ENCODE measurements around the gene GLIS1. TPM values are rescaled to one million over a fixed set of nuclear protein-coding genes. Genes with fewer than 3 reads are reported as not detected.

Gene GLIS1
- total and polyA plus RNA-seq, 2 experiments from 2014 or later, result 0.26 to 0.31 TPM

DNA sequence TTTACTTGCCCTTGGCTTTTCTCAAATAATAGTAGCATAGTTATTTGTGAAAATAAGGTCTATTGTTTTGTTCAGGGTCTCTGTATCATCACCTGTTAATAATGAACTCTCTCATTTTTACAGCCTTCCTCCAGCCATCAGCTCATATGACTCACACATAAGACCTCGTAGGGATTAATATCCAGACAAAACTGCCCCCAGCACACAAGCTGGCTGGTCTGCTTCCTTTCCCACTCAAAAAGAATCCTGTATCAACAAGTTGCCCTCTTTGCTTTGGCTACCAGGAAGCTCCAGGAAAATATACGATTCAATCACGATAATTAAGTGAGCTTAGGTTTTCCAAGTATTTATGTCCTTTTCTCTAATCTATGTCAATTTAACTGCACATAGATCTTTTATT lies 160.6 kb downstream of the GLIS1 start:
- Histone ChIP-seq H4K20me1 (replicated peaks; ENCODE audit: insufficient read depth) (no peaks in the 10 kb centered on the region), H3K27me3 (ENCODE audit: insufficient read depth) (no peaks in the 10 kb centered on the region), H3K9me2 (ENCODE audit: insufficient read depth) (no peaks in the 10 kb centered on the region), H3K4me1 (ENCODE audit: insufficient read depth) (no peaks in the 10 kb centered on the region; the same call in 1 of the 2 replicates), H3F3A (replicated peaks; ENCODE audit: low read depth) (no peaks in the 10 kb centered on the region), H3K4me3 (no peak overlapping the region), H3K27ac (ENCODE audit: low read depth) (no peak overlapping the region), H3K36me3 (ENCODE audit: insufficient read depth) (no peaks in the 10 kb centered on the region), H3K4me2 (no peak overlapping the region), H2AFZ (no peak overlapping the region), H3K79me2 (replicated peaks; ENCODE audit: insufficient read depth) (no peaks in the 10 kb centered on the region)
- H3K4me3 Mint-ChIP-seq, result no peak overlapping the region
- no peak for DNase-seq (ENCODE audit: low spot score)
- TF ChIP-seq POLR2AphosphoS5 (IDR thresholded peaks at IDR 0.05; ENCODE audit: low read depth) (no peak), ZNF114 (CRISPR knock-in tag; IDR thresholded peaks at IDR 0.05) (no peak)
- H3K36me3 Mint-ChIP-seq (ENCODE audit: low read depth), result no peaks in the 10 kb centered on the region
- H3K9me3 Mint-ChIP-seq, result no peaks in the 10 kb centered on the region
- ATAC-seq, result no peak
- H3K4me1 Mint-ChIP-seq, result peaks cover 20% of the 10 kb centered on the region
- H3K27ac Mint-ChIP-seq, result no peak overlapping the region
- H3K27me3 Mint-ChIP-seq (ENCODE audit: insufficient read depth, low read depth, poor library complexity), result peaks cover 19% of the 10 kb centered on the region

DNA sequence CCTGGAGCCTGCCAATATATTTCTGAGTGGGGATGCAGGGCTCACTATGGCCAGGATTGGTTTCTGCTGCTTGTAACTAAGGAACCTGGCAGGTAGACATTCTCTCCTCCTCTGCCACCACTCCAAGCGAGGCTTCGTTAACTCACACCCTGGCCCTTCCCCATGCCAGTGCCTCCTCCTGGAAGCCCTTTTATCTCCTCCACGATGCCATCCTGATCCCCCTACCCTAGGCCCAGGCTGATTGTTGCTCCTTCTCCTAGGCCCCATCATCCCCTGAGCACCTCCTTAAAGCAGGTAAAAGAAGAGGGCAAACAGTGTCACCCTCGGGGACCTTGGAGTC lies 161.2 kb downstream of the GLIS1 start:
- ATAC-seq (no peak), DNase-seq (ENCODE audit: low spot score) (no peak)
- no peaks in the 10 kb centered on the region for H3K9me2 ChIP-seq (ENCODE audit: insufficient read depth)
- Mint-ChIP-seq H3K27me3 (ENCODE audit: insufficient read depth, low read depth, poor library complexity) (peaks cover 19% of the 10 kb centered on the region), H3K4me1 (peaks cover 20% of the 10 kb centered on the region), H3K9me3 (no peaks in the 10 kb centered on the region), H3K36me3 (ENCODE audit: low read depth) (no peaks in the 10 kb centered on the region), H3K4me3 (no peak overlapping the region), H3K27ac (no peak overlapping the region)
- no peaks in the 10 kb centered on the region for H3K79me2 ChIP-seq (replicated peaks; ENCODE audit: insufficient read depth)
- no peaks in the 10 kb centered on the region; the same call in 1 of the 2 replicates for H3K4me1 ChIP-seq (ENCODE audit: insufficient read depth)
- no peak overlapping the region for H2AFZ ChIP-seq
- H3K4me2 ChIP-seq, result no peak overlapping the region
- no peak overlapping the region for H3K4me3 ChIP-seq
- H3K27me3 ChIP-seq (ENCODE audit: insufficient read depth), result no peaks in the 10 kb centered on the region
- H3F3A ChIP-seq (replicated peaks; ENCODE audit: low read depth), result no peaks in the 10 kb centered on the region
- TF ChIP-seq STAT1 (IDR thresholded peaks at IDR 0.05; ENCODE audit: unreplicated experiment), result no peak
- TF ChIP-seq, protein P1, sequence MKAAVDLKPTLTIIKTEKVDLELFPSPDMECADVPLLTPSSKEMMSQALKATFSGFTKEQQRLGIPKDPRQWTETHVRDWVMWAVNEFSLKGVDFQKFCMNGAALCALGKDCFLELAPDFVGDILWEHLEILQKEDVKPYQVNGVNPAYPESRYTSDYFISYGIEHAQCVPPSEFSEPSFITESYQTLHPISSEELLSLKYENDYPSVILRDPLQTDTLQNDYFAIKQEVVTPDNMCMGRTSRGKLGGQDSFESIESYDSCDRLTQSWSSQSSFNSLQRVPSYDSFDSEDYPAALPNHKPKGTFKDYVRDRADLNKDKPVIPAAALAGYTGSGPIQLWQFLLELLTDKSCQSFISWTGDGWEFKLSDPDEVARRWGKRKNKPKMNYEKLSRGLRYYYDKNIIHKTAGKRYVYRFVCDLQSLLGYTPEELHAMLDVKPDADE (IDR thresholded peaks at IDR 0.05), result no peak
- TF ChIP-seq, protein P2, sequence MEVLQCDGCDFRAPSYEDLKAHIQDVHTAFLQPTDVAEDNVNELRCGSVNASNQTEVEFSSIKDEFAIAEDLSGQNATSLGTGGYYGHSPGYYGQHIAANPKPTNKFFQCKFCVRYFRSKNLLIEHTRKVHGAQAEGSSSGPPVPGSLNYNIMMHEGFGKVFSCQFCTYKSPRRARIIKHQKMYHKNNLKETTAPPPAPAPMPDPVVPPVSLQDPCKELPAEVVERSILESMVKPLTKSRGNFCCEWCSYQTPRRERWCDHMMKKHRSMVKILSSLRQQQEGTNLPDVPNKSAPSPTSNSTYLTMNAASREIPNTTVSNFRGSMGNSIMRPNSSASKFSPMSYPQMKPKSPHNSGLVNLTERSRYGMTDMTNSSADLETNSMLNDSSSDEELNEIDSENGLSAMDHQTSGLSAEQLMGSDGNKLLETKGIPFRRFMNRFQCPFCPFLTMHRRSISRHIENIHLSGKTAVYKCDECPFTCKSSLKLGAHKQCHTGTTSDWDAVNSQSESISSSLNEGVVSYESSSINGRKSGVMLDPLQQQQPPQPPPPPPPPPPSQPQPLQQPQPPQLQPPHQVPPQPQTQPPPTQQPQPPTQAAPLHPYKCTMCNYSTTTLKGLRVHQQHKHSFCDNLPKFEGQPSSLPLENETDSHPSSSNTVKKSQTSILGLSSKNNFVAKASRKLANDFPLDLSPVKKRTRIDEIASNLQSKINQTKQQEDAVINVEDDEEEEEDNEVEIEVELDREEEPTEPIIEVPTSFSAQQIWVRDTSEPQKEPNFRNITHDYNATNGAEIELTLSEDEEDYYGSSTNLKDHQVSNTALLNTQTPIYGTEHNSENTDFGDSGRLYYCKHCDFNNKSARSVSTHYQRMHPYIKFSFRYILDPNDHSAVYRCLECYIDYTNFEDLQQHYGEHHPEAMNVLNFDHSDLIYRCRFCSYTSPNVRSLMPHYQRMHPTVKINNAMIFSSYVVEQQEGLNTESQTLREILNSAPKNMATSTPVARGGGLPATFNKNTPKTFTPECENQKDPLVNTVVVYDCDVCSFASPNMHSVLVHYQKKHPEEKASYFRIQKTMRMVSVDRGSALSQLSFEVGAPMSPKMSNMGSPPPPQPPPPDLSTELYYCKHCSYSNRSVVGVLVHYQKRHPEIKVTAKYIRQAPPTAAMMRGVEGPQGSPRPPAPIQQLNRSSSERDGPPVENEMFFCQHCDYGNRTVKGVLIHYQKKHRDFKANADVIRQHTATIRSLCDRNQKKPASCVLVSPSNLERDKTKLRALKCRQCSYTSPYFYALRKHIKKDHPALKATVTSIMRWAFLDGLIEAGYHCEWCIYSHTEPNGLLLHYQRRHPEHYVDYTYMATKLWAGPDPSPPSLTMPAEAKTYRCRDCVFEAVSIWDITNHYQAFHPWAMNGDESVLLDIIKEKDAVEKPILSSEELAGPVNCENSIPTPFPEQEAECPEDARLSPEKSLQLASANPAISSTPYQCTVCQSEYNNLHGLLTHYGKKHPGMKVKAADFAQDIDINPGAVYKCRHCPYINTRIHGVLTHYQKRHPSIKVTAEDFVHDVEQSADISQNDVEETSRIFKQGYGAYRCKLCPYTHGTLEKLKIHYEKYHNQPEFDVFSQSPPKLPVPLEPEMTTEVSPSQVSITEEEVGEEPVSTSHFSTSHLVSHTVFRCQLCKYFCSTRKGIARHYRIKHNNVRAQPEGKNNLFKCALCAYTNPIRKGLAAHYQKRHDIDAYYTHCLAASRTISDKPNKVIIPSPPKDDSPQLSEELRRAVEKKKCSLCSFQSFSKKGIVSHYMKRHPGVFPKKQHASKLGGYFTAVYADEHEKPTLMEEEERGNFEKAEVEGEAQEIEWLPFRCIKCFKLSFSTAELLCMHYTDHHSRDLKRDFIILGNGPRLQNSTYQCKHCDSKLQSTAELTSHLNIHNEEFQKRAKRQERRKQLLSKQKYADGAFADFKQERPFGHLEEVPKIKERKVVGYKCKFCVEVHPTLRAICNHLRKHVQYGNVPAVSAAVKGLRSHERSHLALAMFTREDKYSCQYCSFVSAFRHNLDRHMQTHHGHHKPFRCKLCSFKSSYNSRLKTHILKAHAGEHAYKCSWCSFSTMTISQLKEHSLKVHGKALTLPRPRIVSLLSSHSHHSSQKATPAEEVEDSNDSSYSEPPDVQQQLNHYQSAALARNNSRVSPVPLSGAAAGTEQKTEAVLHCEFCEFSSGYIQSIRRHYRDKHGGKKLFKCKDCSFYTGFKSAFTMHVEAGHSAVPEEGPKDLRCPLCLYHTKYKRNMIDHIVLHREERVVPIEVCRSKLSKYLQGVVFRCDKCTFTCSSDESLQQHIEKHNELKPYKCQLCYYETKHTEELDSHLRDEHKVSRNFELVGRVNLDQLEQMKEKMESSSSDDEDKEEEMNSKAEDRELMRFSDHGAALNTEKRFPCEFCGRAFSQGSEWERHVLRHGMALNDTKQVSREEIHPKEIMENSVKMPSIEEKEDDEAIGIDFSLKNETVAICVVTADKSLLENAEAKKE (CRISPR knock-in tag; IDR thresholded peaks at IDR 0.05), result no peak
- TF ChIP-seq, protein P3, sequence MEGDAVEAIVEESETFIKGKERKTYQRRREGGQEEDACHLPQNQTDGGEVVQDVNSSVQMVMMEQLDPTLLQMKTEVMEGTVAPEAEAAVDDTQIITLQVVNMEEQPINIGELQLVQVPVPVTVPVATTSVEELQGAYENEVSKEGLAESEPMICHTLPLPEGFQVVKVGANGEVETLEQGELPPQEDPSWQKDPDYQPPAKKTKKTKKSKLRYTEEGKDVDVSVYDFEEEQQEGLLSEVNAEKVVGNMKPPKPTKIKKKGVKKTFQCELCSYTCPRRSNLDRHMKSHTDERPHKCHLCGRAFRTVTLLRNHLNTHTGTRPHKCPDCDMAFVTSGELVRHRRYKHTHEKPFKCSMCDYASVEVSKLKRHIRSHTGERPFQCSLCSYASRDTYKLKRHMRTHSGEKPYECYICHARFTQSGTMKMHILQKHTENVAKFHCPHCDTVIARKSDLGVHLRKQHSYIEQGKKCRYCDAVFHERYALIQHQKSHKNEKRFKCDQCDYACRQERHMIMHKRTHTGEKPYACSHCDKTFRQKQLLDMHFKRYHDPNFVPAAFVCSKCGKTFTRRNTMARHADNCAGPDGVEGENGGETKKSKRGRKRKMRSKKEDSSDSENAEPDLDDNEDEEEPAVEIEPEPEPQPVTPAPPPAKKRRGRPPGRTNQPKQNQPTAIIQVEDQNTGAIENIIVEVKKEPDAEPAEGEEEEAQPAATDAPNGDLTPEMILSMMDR (conservative IDR thresholded peaks at IDR 0.05; ENCODE audit: low read depth in 2 of 2), result no peak
- no peak for TF ChIP-seq NANOG (IDR thresholded peaks at IDR 0.05; ENCODE audit: borderline replicate concordance)
- TF ChIP-seq, protein P4, sequence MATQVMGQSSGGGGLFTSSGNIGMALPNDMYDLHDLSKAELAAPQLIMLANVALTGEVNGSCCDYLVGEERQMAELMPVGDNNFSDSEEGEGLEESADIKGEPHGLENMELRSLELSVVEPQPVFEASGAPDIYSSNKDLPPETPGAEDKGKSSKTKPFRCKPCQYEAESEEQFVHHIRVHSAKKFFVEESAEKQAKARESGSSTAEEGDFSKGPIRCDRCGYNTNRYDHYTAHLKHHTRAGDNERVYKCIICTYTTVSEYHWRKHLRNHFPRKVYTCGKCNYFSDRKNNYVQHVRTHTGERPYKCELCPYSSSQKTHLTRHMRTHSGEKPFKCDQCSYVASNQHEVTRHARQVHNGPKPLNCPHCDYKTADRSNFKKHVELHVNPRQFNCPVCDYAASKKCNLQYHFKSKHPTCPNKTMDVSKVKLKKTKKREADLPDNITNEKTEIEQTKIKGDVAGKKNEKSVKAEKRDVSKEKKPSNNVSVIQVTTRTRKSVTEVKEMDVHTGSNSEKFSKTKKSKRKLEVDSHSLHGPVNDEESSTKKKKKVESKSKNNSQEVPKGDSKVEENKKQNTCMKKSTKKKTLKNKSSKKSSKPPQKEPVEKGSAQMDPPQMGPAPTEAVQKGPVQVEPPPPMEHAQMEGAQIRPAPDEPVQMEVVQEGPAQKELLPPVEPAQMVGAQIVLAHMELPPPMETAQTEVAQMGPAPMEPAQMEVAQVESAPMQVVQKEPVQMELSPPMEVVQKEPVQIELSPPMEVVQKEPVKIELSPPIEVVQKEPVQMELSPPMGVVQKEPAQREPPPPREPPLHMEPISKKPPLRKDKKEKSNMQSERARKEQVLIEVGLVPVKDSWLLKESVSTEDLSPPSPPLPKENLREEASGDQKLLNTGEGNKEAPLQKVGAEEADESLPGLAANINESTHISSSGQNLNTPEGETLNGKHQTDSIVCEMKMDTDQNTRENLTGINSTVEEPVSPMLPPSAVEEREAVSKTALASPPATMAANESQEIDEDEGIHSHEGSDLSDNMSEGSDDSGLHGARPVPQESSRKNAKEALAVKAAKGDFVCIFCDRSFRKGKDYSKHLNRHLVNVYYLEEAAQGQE (IDR thresholded peaks at IDR 0.05; ENCODE audit: unreplicated experiment), result no peak
- TF ChIP-seq CREB1 (CRISPR knock-in tag; IDR thresholded peaks at IDR 0.05; ENCODE audit: low read depth), result no peak
- TF ChIP-seq EZH2phosphoT487 (IDR thresholded peaks at IDR 0.05; ENCODE audit: unreplicated experiment), result no peak
- TF ChIP-seq ZNF114 (CRISPR knock-in tag; IDR thresholded peaks at IDR 0.05), result no peak
- H4K20me1 ChIP-seq (replicated peaks; ENCODE audit: insufficient read depth), result no peaks in the 10 kb centered on the region
- H3K36me3 ChIP-seq (ENCODE audit: insufficient read depth), result no peaks in the 10 kb centered on the region
- H3K27ac ChIP-seq (ENCODE audit: low read depth), result no peak overlapping the region

Data from GM23338 (cell line).